Neutrophil (primary cell): ENCODE results near the gene ARHGAP8.

ENCODE experiments used
- H3K27ac ChIP-seq: fragments of 200-600 bp; sonication (generic); 2 replicates; pipeline ENCODE4 v1.5.1; 2016; ENCODE audit warnings: mild to moderate bottlenecking, moderate library complexity
- H3K27me3 ChIP-seq: fragments of 200-600 bp; sonication (generic); 2 replicates; pipeline ENCODE4 v1.6.0; 2016; ENCODE audit warnings: mild to moderate bottlenecking
- H3K36me3 ChIP-seq: fragments of 200-600 bp; sonication (generic); 2 replicates; pipeline ENCODE4 v1.5.1; 2017
- H3K4me1 ChIP-seq, 2 experiments: fragments of 200-600 bp in 1 of 2; sonication (generic) in 1 of 2; 1 replicate in 1 of 2; 2 replicates in 1 of 2; pipeline versions ENCODE4 v1.5.1 to v1.6.1; 2013 to 2016; ENCODE audit warnings: low read depth in 1 of 2, low read length in 1 of 2, mild to moderate bottlenecking in 1 of 2, moderate library complexity in 1 of 2; ENCODE audit not compliant: control insufficient read depth in 1 of 2, insufficient read depth in 1 of 2
- H3K4me3 ChIP-seq, 2 experiments: fragments of 200-600 bp in 1 of 2; sonication (generic) in 1 of 2; 1 replicate in 1 of 2; 2 replicates in 1 of 2; pipeline ENCODE4 v1.5.1; 2013 to 2016; ENCODE audit warnings: low read depth in 1 of 2, low read length in 1 of 2, mild to moderate bottlenecking in 1 of 2, moderate library complexity in 1 of 2
- H3K9me3 ChIP-seq: fragments of 200-600 bp; sonication (generic); 2 replicates; pipeline ENCODE4 v1.5.1; 2016
- TF ChIP-seq, protein P1 (sequence below): fragments of 200-600 bp; sonication (generic); IDR thresholded peaks from 2 replicates; pipeline ENCODE4 v1.5.1; 2016; ENCODE audit warnings: antibody characterized with exemption

Gene ARHGAP8

DNA sequence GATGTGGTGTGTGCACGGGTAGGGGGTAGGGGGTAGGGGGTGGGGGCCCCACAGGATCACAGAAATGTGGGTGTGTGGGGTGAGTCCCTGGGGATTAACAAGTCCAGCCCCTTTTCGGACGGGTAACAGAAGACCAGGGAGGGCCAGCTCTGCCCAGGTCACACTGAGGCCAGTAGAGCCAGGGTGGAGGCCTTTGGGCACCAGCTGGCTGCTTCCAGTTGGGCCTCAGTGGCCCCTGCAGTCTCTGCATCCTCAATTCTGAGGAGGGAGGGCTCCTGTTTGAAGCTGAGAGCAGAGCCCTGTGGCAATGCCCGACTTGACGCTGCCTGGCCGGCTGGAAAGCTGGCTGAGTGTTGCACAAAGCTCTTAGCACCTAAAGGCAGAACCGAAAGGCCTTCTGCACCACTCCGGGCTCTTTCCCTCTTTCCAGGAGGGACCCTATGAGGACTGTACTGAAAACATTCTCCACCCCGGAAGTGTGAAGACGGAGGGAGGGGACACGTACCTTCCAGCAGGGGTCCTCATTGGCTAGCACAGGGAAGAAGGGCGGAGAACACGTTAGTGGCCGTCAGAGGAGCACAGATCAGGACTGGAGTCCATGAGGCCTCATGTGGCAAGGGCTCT, 137.0 kb downstream of the ARHGAP8 start:
- TF ChIP-seq, protein P1, sequence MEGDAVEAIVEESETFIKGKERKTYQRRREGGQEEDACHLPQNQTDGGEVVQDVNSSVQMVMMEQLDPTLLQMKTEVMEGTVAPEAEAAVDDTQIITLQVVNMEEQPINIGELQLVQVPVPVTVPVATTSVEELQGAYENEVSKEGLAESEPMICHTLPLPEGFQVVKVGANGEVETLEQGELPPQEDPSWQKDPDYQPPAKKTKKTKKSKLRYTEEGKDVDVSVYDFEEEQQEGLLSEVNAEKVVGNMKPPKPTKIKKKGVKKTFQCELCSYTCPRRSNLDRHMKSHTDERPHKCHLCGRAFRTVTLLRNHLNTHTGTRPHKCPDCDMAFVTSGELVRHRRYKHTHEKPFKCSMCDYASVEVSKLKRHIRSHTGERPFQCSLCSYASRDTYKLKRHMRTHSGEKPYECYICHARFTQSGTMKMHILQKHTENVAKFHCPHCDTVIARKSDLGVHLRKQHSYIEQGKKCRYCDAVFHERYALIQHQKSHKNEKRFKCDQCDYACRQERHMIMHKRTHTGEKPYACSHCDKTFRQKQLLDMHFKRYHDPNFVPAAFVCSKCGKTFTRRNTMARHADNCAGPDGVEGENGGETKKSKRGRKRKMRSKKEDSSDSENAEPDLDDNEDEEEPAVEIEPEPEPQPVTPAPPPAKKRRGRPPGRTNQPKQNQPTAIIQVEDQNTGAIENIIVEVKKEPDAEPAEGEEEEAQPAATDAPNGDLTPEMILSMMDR = no peak
- Histone ChIP-seq H3K27ac (no peak overlapping the region), H3K4me1 (no peaks in the 10 kb centered on the region), H3K27me3 (no peaks in the 10 kb centered on the region), H3K36me3 (no peaks in the 10 kb centered on the region), H3K9me3 (no peaks in the 10 kb centered on the region), H3K4me3 (no peak overlapping the region)

DNA sequence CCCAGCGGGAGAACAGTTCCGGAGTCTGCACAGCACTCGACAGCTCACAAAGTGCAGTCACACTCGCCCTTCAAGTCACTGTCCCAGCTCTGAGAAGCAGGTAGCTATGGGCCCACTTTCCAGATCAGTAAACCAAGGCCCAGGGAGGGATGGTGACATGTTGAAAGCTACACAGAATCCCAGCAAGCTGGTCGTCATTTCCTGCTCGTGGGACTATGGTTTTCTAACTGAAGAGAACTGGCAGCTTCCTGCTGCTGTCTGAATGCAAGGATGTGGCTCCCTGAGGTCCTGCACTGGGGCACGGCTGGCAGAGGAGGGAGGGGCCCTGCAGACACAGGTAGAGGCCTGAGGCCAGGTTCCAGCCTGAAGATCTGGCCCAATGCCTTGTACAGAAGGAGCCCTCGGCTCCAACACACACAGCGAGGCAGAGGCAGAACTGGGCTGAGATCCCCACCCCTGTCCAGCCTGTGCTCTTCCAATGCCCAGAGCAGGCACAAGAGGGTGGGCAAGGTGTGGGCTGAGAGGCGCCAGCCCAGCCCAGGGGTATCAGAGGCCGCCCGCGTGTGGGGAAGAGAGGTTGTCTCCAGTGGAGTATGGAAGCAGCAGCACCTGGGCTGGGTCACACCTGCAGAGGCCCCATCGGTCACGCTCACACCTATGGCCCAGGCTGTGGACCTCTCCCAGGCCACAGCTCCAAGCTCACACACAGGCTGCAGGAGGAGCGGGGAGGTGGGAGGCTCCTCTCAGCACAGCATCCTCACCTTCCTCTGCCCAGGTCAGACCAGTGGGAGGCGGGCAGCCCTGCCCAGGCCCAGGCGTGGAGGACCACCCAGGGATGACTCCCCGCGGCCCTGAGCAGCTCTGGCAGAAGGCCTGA, 138.3 kb downstream of the ARHGAP8 start:
- Histone ChIP-seq H3K27me3 (no peaks in the 10 kb centered on the region), H3K36me3 (no peaks in the 10 kb centered on the region), H3K4me1 (no peaks in the 10 kb centered on the region), H3K27ac (no peak overlapping the region), H3K9me3 (no peaks in the 10 kb centered on the region), H3K4me3 (no peak overlapping the region)
- TF ChIP-seq, protein P1 = no peak

DNA sequence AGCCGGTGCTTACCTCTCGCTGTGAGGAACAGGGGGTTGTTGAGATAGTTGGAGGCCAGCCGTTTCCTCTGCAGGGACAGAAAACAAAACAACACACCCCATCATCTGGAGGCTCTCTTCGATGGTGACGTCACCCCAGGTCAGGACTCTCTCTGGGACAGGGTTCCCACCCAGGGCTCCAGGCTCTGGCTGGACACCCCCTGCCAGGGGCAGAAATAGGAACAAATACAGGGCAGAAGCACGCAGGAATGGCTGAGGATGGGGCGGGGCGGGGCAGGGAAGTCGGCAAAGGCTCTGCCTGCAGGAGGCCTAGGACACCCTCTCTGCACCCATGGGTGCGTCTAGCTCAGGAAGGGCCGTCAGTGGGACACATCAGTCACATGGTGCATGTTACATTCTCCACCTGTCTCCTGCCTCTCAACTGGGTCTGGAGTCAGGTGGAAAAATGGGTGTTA, 138.9 kb downstream of the ARHGAP8 start:
- Histone ChIP-seq H3K4me3 (no peak overlapping the region), H3K27ac (no peak overlapping the region), H3K9me3 (no peaks in the 10 kb centered on the region), H3K27me3 (no peaks in the 10 kb centered on the region), H3K4me1 (no peaks in the 10 kb centered on the region), H3K36me3 (no peaks in the 10 kb centered on the region)
- TF ChIP-seq, protein P1 = no peak

DNA sequence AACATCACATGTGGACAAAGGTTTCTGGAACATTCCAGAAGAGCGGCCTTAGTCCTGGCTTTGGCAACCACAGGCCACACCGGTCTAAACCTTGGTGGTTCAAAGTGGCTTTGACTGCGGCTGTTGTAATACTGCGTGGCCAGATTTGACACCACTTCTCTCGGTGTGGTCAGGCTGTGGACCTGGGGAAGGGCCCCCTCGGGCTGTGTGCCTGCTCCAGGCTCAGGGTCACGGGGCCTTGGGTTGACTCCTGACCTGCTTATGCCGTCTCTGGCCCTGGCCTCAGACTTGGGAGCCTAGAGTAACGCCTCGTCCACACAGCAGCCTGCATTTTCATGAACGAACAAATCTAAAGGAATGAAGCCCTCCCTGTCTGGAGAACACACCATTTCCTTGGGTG, 139.4 kb downstream of the ARHGAP8 start:
- TF ChIP-seq, protein P1 = no peak
- Histone ChIP-seq H3K9me3 (no peaks in the 10 kb centered on the region), H3K36me3 (no peaks in the 10 kb centered on the region)

DNA sequence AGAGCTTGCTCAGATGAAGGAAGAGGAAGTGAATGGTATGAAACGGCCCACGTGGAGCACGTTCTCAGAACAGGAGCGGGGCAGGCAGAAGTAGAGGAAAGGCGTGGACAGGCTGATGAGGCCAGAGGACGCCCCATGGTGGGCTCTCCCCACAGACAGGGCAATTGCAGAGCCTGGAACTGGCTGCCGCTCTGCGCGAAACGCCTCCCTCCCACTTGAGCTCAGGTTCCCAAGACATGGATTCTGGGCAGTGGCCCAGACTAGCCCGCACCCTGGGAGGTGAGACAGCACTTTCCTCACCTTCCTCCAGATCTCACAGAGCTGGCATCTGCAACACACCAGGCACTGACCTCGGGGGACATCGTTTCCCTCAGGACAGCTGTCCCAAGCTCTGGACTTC, 139.9 kb downstream of the ARHGAP8 start:
- H3K4me3 ChIP-seq = no peak overlapping the region
- H3K9me3 ChIP-seq = no peaks in the 10 kb centered on the region
- TF ChIP-seq, protein P1 = no peak
- no peaks in the 10 kb centered on the region for H3K36me3 ChIP-seq
- H3K27me3 ChIP-seq = no peaks in the 10 kb centered on the region
- no peaks in the 10 kb centered on the region for H3K4me1 ChIP-seq
- H3K27ac ChIP-seq = no peak overlapping the region

More for the DNA sequence above, 139.4 kb downstream of the ARHGAP8 start:
- H3K27ac ChIP-seq = no peak overlapping the region
- H3K27me3 ChIP-seq = no peaks in the 10 kb centered on the region
- no peaks in the 10 kb centered on the region for H3K4me1 ChIP-seq
- H3K4me3 ChIP-seq = no peak overlapping the region
